Measurements from ENCODE around the gene LGALSL. TPM values are rescaled to one million over a fixed set of nuclear protein-coding genes. Genes with fewer than 3 reads are reported as not detected.

Gene LGALSL
- total RNA-seq, 1 experiment from 2014 or later = 23.8 TPM

DNA sequence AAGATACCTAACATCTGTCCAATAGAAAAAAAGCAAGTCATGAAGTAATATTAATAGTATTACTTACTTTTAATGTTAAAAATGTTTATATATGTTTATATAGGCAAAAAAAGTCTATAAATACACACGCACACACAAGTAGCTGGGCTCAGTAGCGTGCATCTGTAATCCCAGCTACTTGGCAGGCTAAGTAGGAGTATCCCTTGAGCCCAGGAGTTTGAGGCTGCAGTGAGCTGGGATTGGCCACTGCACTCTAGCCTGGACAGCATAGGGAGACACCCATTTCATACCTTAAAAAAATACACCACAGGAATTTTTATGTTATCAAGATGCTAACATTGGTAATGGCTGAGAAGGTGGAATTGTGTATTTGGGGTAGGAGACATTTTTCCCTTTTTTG lies 52.7 kb downstream of the LGALSL start:
- no peaks in the 10 kb centered on the region for H3K4me1 ChIP-seq (ENCODE audit: insufficient read depth, low read length)
- no peak overlapping the region for H3K4ac ChIP-seq (ENCODE audit: low read depth, low read length)
- Mint-ChIP-seq H3K27ac (no peak overlapping the region), H3K4me1 (no peaks in the 10 kb centered on the region), H3K27me3 (ENCODE audit: low read depth) (no peaks in the 10 kb centered on the region; the same call in 1 of the 2 replicates), H3K9me3 (peaks cover 2 to 3% of the 10 kb centered on the region in 2 experiments; a peak in 2 of 5 replicates), H3K36me3 (ENCODE audit: insufficient read depth in 1 of 3, low read depth in 3 of 3) (0 out of 7 replicates have a peak, but pooled peaks cover 0 to 1% (median 0%) of the 10 kb centered on the region in 3 experiments), H3K4me3 (no peak overlapping the region)
- no peak overlapping the region for H4K5ac ChIP-seq (ENCODE audit: insufficient read length, low read depth, low read length)
- H3K27ac ChIP-seq (ENCODE audit: insufficient read length, low read depth, low read length) = no peak overlapping the region
- H2BK15ac ChIP-seq (ENCODE audit: low read depth, low read length) = no peak overlapping the region
- H3K56ac ChIP-seq (ENCODE audit: insufficient read length, low read depth, low read length) = no peak overlapping the region
- H2AFZ ChIP-seq (ENCODE audit: low read length) = no peak overlapping the region
- no peaks in the 10 kb centered on the region for H3K79me1 ChIP-seq (ENCODE audit: insufficient read depth, low read depth, low read length, poor library complexity, severe bottlenecking)
- no peaks in the 10 kb centered on the region for H3K9me3 ChIP-seq (ENCODE audit: control insufficient read depth, low read depth, low read length)
- TF ChIP-seq, protein P1, sequence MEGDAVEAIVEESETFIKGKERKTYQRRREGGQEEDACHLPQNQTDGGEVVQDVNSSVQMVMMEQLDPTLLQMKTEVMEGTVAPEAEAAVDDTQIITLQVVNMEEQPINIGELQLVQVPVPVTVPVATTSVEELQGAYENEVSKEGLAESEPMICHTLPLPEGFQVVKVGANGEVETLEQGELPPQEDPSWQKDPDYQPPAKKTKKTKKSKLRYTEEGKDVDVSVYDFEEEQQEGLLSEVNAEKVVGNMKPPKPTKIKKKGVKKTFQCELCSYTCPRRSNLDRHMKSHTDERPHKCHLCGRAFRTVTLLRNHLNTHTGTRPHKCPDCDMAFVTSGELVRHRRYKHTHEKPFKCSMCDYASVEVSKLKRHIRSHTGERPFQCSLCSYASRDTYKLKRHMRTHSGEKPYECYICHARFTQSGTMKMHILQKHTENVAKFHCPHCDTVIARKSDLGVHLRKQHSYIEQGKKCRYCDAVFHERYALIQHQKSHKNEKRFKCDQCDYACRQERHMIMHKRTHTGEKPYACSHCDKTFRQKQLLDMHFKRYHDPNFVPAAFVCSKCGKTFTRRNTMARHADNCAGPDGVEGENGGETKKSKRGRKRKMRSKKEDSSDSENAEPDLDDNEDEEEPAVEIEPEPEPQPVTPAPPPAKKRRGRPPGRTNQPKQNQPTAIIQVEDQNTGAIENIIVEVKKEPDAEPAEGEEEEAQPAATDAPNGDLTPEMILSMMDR (conservative IDR thresholded peaks at IDR 0.05) = no peak
- H2AK5ac ChIP-seq (ENCODE audit: insufficient read length, low read length) = no peak overlapping the region
- H3T11ph ChIP-seq (ENCODE audit: low read length) = no peak overlapping the region
- H3K4me2 ChIP-seq (ENCODE audit: insufficient read depth, insufficient read length, low read length) = no peak overlapping the region
- H3K79me2 ChIP-seq (ENCODE audit: insufficient read depth, low read length) = no peaks in the 10 kb centered on the region
- H2BK20ac ChIP-seq (ENCODE audit: low read depth, low read length, poor library complexity, severe bottlenecking) = no peak overlapping the region
- H3K18ac ChIP-seq (ENCODE audit: insufficient read length, low read depth, low read length) = no peak overlapping the region
- H3K9ac ChIP-seq (ENCODE audit: extremely low read depth, insufficient read length, low read length) = no peak overlapping the region
- H2BK5ac ChIP-seq (ENCODE audit: insufficient read length, low read length) = no peak overlapping the region
- H3K14ac ChIP-seq (ENCODE audit: insufficient read depth, low read length) = no peak overlapping the region
- H3K27me3 ChIP-seq (ENCODE audit: insufficient read depth, low read length) = no peaks in the 10 kb centered on the region
- H4K8ac ChIP-seq (replicated peaks; ENCODE audit: insufficient read length, low read depth, low read length) = no peak overlapping the region
- WGBS (ENCODE audit: extremely low coverage, insufficient read length, low lambda C conversion rate) = no CpG with 5 or more reads among the region's 2 CpGs
- no peak overlapping the region for H2BK120ac ChIP-seq (ENCODE audit: low read depth, low read length, poor library complexity, severe bottlenecking)
- H3K23me2 ChIP-seq (ENCODE audit: insufficient read length, low read depth, low read length, poor library complexity, severe bottlenecking) = no peaks in the 10 kb centered on the region
- H2BK12ac ChIP-seq (ENCODE audit: insufficient read length, low read depth, low read length) = no peak overlapping the region
- H4K20me1 ChIP-seq (ENCODE audit: control insufficient read depth, insufficient read depth, insufficient read length) = no peaks in the 10 kb centered on the region
- DNase-seq = no peak
- no peak overlapping the region for H3K23ac ChIP-seq (ENCODE audit: insufficient read length, low read depth, low read length)
- H4K91ac ChIP-seq (ENCODE audit: insufficient read length, low read depth, low read length) = no peak overlapping the region

Other genes starting within 250 kb of the LGALSL start
- gene AFTPH, start 70.2 kb downstream of the LGALSL start, total RNA-seq (2021) = 13.2 and 13.5 TPM in 2 replicates
- gene SERTAD2, start 199.8 kb downstream of the LGALSL start, total RNA-seq (2021) = 3.5 and 3.7 TPM in 2 replicates

Data from H9 (cell line).